ENCODE results near the gene CXCR6. TPM values are rescaled to one million over a fixed set of nuclear protein-coding genes. Genes with fewer than 3 reads are reported as not detected.
A peak's percentile ranks its signal among the peaks of the same experiment; 100 is the strongest.
"Not testable (repeated sequence)": the region's sequence is repeated elsewhere in the genome, so short reads cannot be mapped to it uniquely, and the experiment has no call there.

CXCR6 gene
- polyA plus RNA-seq, 1 experiment: not detected

- Histone ChIP-seq H3K4me3 (ENCODE audit: low read depth, low read length) (peak overlapping the region; percentile 89), H3K36me3 (ENCODE audit: control insufficient read depth, insufficient read depth, low read length) (peaks cover 2% of the 10 kb centered on the region; the same call in 1 of the 2 replicates), H3K27me3 (ENCODE audit: control insufficient read depth, insufficient read depth, low read length) (peaks cover under 1% of the 10 kb centered on the region)
- no peak for DNase-seq (ENCODE audit: low read depth)
- CTCF ChIA-PET: interaction anchor here (1.0 to 2.3 kb wide), 2 partner anchors 11 to 30 kb away, joined by 3 to 8 read pairs; no protein-coding TSS in a partner anchor
- TF ChIP-seq CTCF (IDR thresholded peaks at IDR 0.05; ENCODE audit: insufficient read depth, low read depth, low read length): no peak
- POLR2A ChIA-PET: interaction anchor here (0.5 kb wide), 1 partner anchor 490 kb away, joined by 6 read pairs; no protein-coding TSS in a partner anchor
Observed at GRCh38 chr3:45994419-45995235, 51.4 kb downstream of the CXCR6 start.

- Histone ChIP-seq H3K27me3 (ENCODE audit: control insufficient read depth, insufficient read depth, low read length) (peaks cover 1% of the 10 kb centered on the region), H3K36me3 (ENCODE audit: control insufficient read depth, insufficient read depth, low read length) (peaks cover 2% of the 10 kb centered on the region; the same call in 1 of the 2 replicates), H3K4me3 (ENCODE audit: low read depth, low read length) (peak within 1 kb of the TSS; percentile 89)
- ChIA-PET POLR2A (no interaction called here), CTCF (interaction anchor here (0.8 to 2.3 kb wide), 4 partner anchors 10 to 84 kb away, joined by 3 to 8 read pairs (median 4); no protein-coding TSS in a partner anchor)
- DNase-seq (ENCODE audit: low read depth): peak; percentile 43
- TF ChIP-seq CTCF (IDR thresholded peaks at IDR 0.05; ENCODE audit: insufficient read depth, low read depth, low read length): no peak
Observed at GRCh38 chr3:45995236-45996192, 52.2 kb downstream of the CXCR6 start, which contains the start of gene FYCO1. Gene FYCO1, minus strand, starts transcription at chr3:45995824. Its CDS starts 10,914 bp downstream, at chr3:45984910.

DNA sequence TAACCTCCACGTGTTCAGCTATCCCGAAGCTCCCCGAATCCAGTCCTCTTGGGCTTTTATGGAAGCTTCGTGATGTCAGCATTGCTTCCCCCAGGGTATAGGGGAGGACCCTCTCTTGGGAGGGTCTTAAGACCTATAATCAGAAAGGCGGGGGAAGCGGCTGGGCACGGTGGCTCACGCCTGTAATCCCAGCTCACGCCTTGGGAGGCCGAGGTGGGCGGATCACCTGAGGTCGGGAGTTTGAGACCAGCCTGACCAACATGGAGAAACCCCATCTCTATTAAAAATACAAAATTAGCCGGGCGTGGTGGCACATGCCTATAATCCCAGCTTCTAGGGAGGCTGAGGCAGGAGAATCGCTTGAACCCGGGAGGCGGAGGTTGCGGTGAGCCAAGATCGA, 54.2 kb downstream of the CXCR6 start:
- H3K36me3 ChIP-seq (ENCODE audit: control insufficient read depth, insufficient read depth, low read length); H3K4me3 ChIP-seq (ENCODE audit: low read depth, low read length); H3K27me3 ChIP-seq (ENCODE audit: control insufficient read depth, insufficient read depth, low read length); DNase-seq (ENCODE audit: low read depth); POLR2A ChIA-PET: not testable (repeated sequence)
- CTCF ChIA-PET: interaction anchor here (1.1 to 1.2 kb wide), 2 partner anchors 59 to 81 kb away, joined by 3 read pairs; no protein-coding TSS in a partner anchor

DNA sequence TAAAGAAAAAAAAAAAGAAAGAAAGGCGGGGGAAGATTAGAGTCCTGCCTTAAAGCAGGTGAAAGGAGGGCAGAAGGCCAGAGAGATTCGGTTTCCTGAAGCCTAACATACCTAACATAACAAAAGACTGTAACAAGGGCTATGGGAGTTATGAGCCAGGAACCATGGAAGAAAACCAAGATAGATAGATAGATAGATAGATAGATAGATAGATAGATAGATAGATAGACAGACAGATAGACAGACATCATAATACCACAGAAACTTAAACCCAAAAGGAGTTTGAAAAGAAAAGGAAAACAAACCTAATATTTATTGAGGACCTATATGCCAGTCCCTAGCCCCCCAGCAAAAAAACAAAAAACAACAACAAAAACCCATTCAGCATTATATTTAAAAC, 54.7 kb downstream of the CXCR6 start:
- DNase-seq (ENCODE audit: low read depth): no peak
- no peak for TF ChIP-seq CTCF (IDR thresholded peaks at IDR 0.05; ENCODE audit: insufficient read depth, low read depth, low read length)
- H3K36me3 ChIP-seq (ENCODE audit: control insufficient read depth, insufficient read depth, low read length): no peaks in the 10 kb centered on the region
- CTCF ChIA-PET: interaction anchor here (1.1 kb wide), 1 partner anchor 81 kb away, joined by 3 read pairs; no protein-coding TSS in a partner anchor
- H3K27me3 ChIP-seq (ENCODE audit: control insufficient read depth, insufficient read depth, low read length): peaks cover 1% of the 10 kb centered on the region
- POLR2A ChIA-PET: no interaction called here
- H3K4me3 ChIP-seq (ENCODE audit: low read depth, low read length): no peak overlapping the region

Small RNA genes within 50 kb of the gene (small RNA-seq; reads per million reads assigned to genes)
- gene RF00019 (ENCODE audit: insufficient read length, low read depth, low replicate concordance): not detected

Other genes with a start within 250 kb of the CXCR6 start
- not detected in 2 replicates for gene SLC6A20, start 146.9 kb upstream of the CXCR6 start, polyA plus RNA-seq (2011; rRNA removed)
- 12.9 and 24.7 TPM in 2 replicates for gene LZTFL1, start 101.3 kb upstream of the CXCR6 start, polyA plus RNA-seq (2011; rRNA removed)
- not detected in 2 replicates for gene CCR9, start 56.9 kb upstream of the CXCR6 start, polyA plus RNA-seq (2011; rRNA removed)
- 13.0 and 14.2 TPM in 2 replicates for gene FYCO1, start 52.4 kb downstream of the CXCR6 start, polyA plus RNA-seq (2011; rRNA removed)
- not detected in 2 replicates for gene XCR1, start 84.0 kb downstream of the CXCR6 start, polyA plus RNA-seq (2011; rRNA removed)